HepG2 (cell line): ENCODE data around the gene ALDH1L2.
"Not testable (repeated sequence)": the region's sequence is repeated elsewhere in the genome, so short reads cannot be mapped to it uniquely, and the experiment has no call there.

Source experiments
- CEBPB ChIP-seq: IDR thresholded peaks from 2 replicates; pipeline ENCODE4 v1.6.1; 2011; ENCODE audit warnings: low read depth, low read length, improper control_type of control experiment, borderline replicate concordance
- DPF2 ChIP-seq: sonication (generic); formaldehyde crosslinking; IDR thresholded peaks from 2 replicates; pipeline ENCODE4 v1.4.0; 2020; ENCODE audit warnings: mild to moderate bottlenecking, low read depth, missing genetic modification reagents, borderline replicate concordance
- EZH2 ChIP-seq: conservative IDR thresholded peaks from 2 replicates; pipeline ENCODE4 v1.6.1; 2012; ENCODE audit warnings: mild to moderate bottlenecking, low read depth, low read length, moderate library complexity
- SETDB1 ChIP-seq: sonication (generic); formaldehyde crosslinking; IDR thresholded peaks from 2 replicates; pipeline ENCODE4 v1.5.1; 2020; ENCODE audit warnings: missing genetic modification reagents, mild to moderate bottlenecking, borderline replicate concordance
- ZFP36 ChIP-seq: fragments of 150-350 bp; IDR thresholded peaks from 2 replicates; pipeline ENCODE4 v1.6.1; 2018; ENCODE audit warnings: borderline replicate concordance, low read length, low read depth; ENCODE audit not compliant: partially characterized antibody
- ZNF510 ChIP-seq: sonication (generic); formaldehyde crosslinking; IDR thresholded peaks from 2 replicates; pipeline ENCODE4 v1.4.0; 2020; ENCODE audit warnings: low read depth, mild to moderate bottlenecking, missing genetic modification reagents
- ZNF629 ChIP-seq: sonication (generic); formaldehyde crosslinking; conservative IDR thresholded peaks from 2 replicates; pipeline ENCODE4 v1.5.0; 2020; ENCODE audit warnings: missing genetic modification reagents
- ZNF704 ChIP-seq: sonication (generic); formaldehyde crosslinking; IDR thresholded peaks from 2 replicates; pipeline ENCODE4 v1.8.1; 2023; ENCODE audit warnings: mild to moderate bottlenecking, inconsistent platforms, moderate library complexity, missing genetic modification reagents, borderline replicate concordance
- TF ChIP-seq, protein P1 (sequence below): sonication (generic); formaldehyde crosslinking; IDR thresholded peaks from 2 replicates; pipeline ENCODE4 v1.4.0; 2020; ENCODE audit warnings: missing genetic modification reagents

DNA sequence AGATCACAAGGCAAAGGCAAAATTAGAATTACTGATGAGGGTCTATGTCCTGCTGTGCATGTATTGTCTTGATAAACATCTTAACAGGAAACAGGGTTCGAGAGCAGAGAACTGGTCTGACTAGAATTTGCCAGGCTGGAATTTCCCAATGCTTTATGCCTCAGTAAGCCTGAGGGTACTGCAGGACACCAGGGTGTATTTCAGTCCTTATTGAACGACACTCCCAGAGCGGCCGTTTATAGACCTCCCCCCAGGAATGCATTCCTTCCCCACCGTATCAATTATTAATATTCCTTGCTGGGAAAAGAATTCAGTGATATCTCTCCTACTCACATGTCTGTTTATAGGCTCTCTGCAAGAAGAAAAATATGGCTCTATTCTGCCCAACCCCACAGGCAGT is 11.1 kb upstream of the ALDH1L2 start:
- TF ChIP-seq DPF2 (CRISPR knock-in tag); EZH2; ZFP36; ZNF629 (CRISPR knock-in tag); SETDB1; ZNF510 (CRISPR knock-in tag); CEBPB; ZNF704 (CRISPR knock-in tag): not testable (repeated sequence)
- TF ChIP-seq, protein P1, sequence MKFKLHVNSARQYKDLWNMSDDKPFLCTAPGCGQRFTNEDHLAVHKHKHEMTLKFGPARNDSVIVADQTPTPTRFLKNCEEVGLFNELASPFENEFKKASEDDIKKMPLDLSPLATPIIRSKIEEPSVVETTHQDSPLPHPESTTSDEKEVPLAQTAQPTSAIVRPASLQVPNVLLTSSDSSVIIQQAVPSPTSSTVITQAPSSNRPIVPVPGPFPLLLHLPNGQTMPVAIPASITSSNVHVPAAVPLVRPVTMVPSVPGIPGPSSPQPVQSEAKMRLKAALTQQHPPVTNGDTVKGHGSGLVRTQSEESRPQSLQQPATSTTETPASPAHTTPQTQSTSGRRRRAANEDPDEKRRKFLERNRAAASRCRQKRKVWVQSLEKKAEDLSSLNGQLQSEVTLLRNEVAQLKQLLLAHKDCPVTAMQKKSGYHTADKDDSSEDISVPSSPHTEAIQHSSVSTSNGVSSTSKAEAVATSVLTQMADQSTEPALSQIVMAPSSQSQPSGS (CRISPR knock-in tag) = not testable (repeated sequence)
